Stimulated activated CD8-positive, alpha-beta memory T cell treated with anti-CD3 and anti-CD28 coated beads, Interleukin-7, amount 100 ng/mL, for 24 hours (primary cell): Measurements from ENCODE around the gene NCOA6.
"Not testable (repeated sequence)": the region's sequence is repeated elsewhere in the genome, so short reads cannot be mapped to it uniquely, and the experiment has no call there.

Source experiments
- DNase-seq: peaks from one replicate; pipeline ENCODE4 v3.0.0-alpha.2; 2020; ENCODE audit warnings: low read depth

NCOA6 gene

GRCh38 chr20:34774449-34774848, 51.0 kb downstream of the NCOA6 start:
- no peak for DNase-seq

- DNase-seq = no peak
These were observed 51.7 kb downstream of the NCOA6 start for GRCh38 chr20:34773726-34774125.

- no peak for DNase-seq
These were observed 53.0 kb downstream of the NCOA6 start for GRCh38 chr20:34772437-34772836.

GRCh38 chr20:34771680-34772081, 53.8 kb downstream of the NCOA6 start:
- DNase-seq = no peak

GRCh38 chr20:34768096-34768495, 57.4 kb downstream of the NCOA6 start:
- no peak for DNase-seq

GRCh38 chr20:34762031-34762555, 63.4 kb downstream of the NCOA6 start:
- DNase-seq = no peak

GRCh38 chr20:34755367-34755766, 70.1 kb downstream of the NCOA6 start:
- no peak for DNase-seq

GRCh38 chr20:34754611-34755010, 70.8 kb downstream of the NCOA6 start:
- no peak for DNase-seq

- DNase-seq = no peak
These were observed 71.6 kb downstream of the NCOA6 start for GRCh38 chr20:34753706-34754461.

- no peak for DNase-seq
These were observed 74.0 kb downstream of the NCOA6 start for GRCh38 chr20:34751453-34751852.

- no peak for DNase-seq
These were observed 75.0 kb downstream of the NCOA6 start for GRCh38 chr20:34750484-34750883.

- DNase-seq = no peak
These were observed 76.7 kb downstream of the NCOA6 start for GRCh38 chr20:34748709-34749108.

- no peak for DNase-seq
These were observed 78.0 kb downstream of the NCOA6 start for GRCh38 chr20:34747479-34747878.

- DNase-seq = no peak
These were observed 78.8 kb downstream of the NCOA6 start for GRCh38 chr20:34746674-34747073.

- DNase-seq = no peak
These were observed 80.6 kb downstream of the NCOA6 start for GRCh38 chr20:34744847-34745246.

GRCh38 chr20:34744340-34744739, 81.1 kb downstream of the NCOA6 start:
- no peak for DNase-seq

- no peak for DNase-seq
These were observed 82.4 kb downstream of the NCOA6 start for GRCh38 chr20:34743039-34743438.

GRCh38 chr20:34736106-34736735, 89.2 kb downstream of the NCOA6 start:
- DNase-seq = no peak

- DNase-seq = no peak
These were observed 92.9 kb downstream of the NCOA6 start for GRCh38 chr20:34732523-34732922.

GRCh38 chr20:34729416-34729815, 96.0 kb downstream of the NCOA6 start:
- no peak for DNase-seq

- DNase-seq = no peak
These were observed 101.3 kb downstream of the NCOA6 start for GRCh38 chr20:34724172-34724571.

- DNase-seq = not testable (repeated sequence)
These were observed 102.9 kb downstream of the NCOA6 start for GRCh38 chr20:34722560-34722959.

GRCh38 chr20:34720266-34720665, 105.2 kb downstream of the NCOA6 start:
- DNase-seq = no peak
